ENCODE results near the gene JCHAIN. TPM values are rescaled to one million over a fixed set of nuclear protein-coding genes. Genes with fewer than 3 reads are reported as not detected.

The JCHAIN gene
- polyA plus RNA-seq, 2 of the 4 experiments (the other 2 are of a cell fraction): 0.17 to 0.22 TPM

DNA sequence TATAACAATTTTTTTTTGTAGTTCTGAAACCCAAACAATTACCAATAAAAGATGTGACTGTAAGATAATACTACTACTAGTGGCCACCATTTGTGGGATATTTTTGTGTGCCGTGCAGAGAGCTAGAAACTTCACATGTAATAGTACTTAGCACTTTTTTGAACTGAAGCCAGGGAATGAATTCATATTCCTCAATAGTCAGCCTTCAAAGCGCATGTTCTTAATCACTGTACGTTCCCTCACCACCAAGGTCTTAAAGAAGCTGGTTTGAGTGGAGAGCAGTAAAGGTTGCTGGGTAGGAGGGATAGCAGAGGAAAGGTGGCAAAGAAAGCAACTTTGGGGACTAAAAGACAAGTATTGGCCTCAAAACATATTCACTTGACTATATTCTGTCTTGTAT, 45.8 kb upstream of the JCHAIN start:
- ATAC-seq: no peak

DNA sequence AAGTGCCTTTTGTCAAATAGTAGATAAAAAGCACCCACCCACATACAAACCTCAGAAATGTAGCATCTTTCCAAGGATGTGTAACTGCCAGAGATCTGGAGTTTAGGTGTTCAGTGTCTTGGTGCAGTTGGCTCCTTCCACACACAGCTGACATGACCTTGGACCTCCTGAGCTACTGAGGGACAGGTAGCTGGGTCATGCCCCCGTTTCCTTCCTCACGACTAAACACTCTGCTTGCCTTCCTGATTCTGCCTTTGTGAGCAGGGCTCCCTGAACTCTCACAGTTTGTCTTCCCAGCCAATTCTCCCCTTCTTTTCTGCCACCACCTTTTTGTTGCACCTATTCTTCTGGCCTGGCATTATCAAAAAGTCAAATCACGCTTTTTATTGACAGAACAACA, 45.3 kb upstream of the JCHAIN start:
- DNase-seq (ENCODE audit: low read depth in 1 of 2, low spot score in 1 of 2) (no peak), FAIRE-seq (no peak), ATAC-seq (no peak)
- Histone ChIP-seq H3K4me1 (peaks cover 42% of the 10 kb centered on the region), H3K9me3 (no peaks in the 10 kb centered on the region), H3K4me3 (no peak overlapping the region), H3K27ac (no peak overlapping the region), H3K4me2 (no peak overlapping the region)
- WGBS (ENCODE audit: missing lambda C conversion rate): 91% methylated on average over 3 of the region's 3 CpGs
- ChIA-PET POLR2A (no interaction called here), CTCF (no interaction called here)
- no peak for TF ChIP-seq HEYL (CRISPR knock-in tag; IDR thresholded peaks at IDR 0.05)
- TF ChIP-seq, protein P1, sequence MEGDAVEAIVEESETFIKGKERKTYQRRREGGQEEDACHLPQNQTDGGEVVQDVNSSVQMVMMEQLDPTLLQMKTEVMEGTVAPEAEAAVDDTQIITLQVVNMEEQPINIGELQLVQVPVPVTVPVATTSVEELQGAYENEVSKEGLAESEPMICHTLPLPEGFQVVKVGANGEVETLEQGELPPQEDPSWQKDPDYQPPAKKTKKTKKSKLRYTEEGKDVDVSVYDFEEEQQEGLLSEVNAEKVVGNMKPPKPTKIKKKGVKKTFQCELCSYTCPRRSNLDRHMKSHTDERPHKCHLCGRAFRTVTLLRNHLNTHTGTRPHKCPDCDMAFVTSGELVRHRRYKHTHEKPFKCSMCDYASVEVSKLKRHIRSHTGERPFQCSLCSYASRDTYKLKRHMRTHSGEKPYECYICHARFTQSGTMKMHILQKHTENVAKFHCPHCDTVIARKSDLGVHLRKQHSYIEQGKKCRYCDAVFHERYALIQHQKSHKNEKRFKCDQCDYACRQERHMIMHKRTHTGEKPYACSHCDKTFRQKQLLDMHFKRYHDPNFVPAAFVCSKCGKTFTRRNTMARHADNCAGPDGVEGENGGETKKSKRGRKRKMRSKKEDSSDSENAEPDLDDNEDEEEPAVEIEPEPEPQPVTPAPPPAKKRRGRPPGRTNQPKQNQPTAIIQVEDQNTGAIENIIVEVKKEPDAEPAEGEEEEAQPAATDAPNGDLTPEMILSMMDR (IDR thresholded peaks at IDR 0.05): no peak
- TF ChIP-seq NR3C1 (IDR thresholded peaks at IDR 0.05): no peak
- no peak for TF ChIP-seq NFE2L2 (conservative IDR thresholded peaks at IDR 0.05; ENCODE audit: low read length)
- TF ChIP-seq FOXS1 (CRISPR knock-in tag; IDR thresholded peaks at IDR 0.05): no peak
- no peak for TF ChIP-seq BHLHE40 (IDR thresholded peaks at IDR 0.05; ENCODE audit: low read depth, low read length)
- TF ChIP-seq MYC (IDR thresholded peaks at IDR 0.05; ENCODE audit: borderline replicate concordance, low read length): no peak
- no peak for TF ChIP-seq ZSCAN20 (CRISPR knock-in tag; IDR thresholded peaks at IDR 0.05)
- TF ChIP-seq, protein P2, sequence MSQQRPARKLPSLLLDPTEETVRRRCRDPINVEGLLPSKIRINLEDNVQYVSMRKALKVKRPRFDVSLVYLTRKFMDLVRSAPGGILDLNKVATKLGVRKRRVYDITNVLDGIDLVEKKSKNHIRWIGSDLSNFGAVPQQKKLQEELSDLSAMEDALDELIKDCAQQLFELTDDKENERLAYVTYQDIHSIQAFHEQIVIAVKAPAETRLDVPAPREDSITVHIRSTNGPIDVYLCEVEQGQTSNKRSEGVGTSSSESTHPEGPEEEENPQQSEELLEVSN (IDR thresholded peaks at IDR 0.05; ENCODE audit: borderline replicate concordance, low read depth): no peak
- TF ChIP-seq HOXB5 (CRISPR knock-in tag; IDR thresholded peaks at IDR 0.05): no peak
- TF ChIP-seq HDAC2 (IDR thresholded peaks at IDR 0.05): no peak
- TF ChIP-seq, protein P3, sequence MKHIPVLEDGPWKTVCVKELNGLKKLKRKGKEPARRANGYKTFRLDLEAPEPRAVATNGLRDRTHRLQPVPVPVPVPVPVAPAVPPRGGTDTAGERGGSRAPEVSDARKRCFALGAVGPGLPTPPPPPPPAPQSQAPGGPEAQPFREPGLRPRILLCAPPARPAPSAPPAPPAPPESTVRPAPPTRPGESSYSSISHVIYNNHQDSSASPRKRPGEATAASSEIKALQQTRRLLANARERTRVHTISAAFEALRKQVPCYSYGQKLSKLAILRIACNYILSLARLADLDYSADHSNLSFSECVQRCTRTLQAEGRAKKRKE (CRISPR knock-in tag; IDR thresholded peaks at IDR 0.05; ENCODE audit: low read depth): no peak
- TF ChIP-seq JUNB (IDR thresholded peaks at IDR 0.05): no peak
- no peak for TF ChIP-seq RARB (CRISPR knock-in tag; IDR thresholded peaks at IDR 0.05)
- no peak for TF ChIP-seq FOSL2 (IDR thresholded peaks at IDR 0.05)
- TF ChIP-seq FOSL2 (CRISPR knock-in tag; IDR thresholded peaks at IDR 0.05): no peak
- TF ChIP-seq CHD4 (IDR thresholded peaks at IDR 0.05; ENCODE audit: borderline replicate concordance): no peak
- no peak for TF ChIP-seq TP53 (CRISPR knock-in tag; IDR thresholded peaks at IDR 0.05)
- TF ChIP-seq ZFP36 (IDR thresholded peaks at IDR 0.05; ENCODE audit: borderline replicate concordance, partially characterized antibody): no peak

More for the DNA sequence above, 45.8 kb upstream of the JCHAIN start:
- DNase-seq (ENCODE audit: low read depth in 1 of 2, low spot score in 1 of 2): no peak
- Histone ChIP-seq H3K4me1 (peaks cover 37% of the 10 kb centered on the region), H3K4me2 (no peak overlapping the region), H3K4me3 (no peak overlapping the region), H3K27ac (no peak overlapping the region), H3K9me3 (no peaks in the 10 kb centered on the region)
- FAIRE-seq: no peak
- WGBS (ENCODE audit: missing lambda C conversion rate): 94% methylated on average over 3 of the region's 3 CpGs
- TF ChIP-seq ESRRA (IDR thresholded peaks at IDR 0.05; ENCODE audit: borderline replicate concordance, low read length): no peak
- no peak for TF ChIP-seq JUNB (IDR thresholded peaks at IDR 0.05)
- TF ChIP-seq CHD2 (IDR thresholded peaks at IDR 0.05; ENCODE audit: low read length, partially characterized antibody): no peak
- no peak for TF ChIP-seq MAFK (IDR thresholded peaks at IDR 0.05; ENCODE audit: partially characterized antibody)
- TF ChIP-seq, protein P4, sequence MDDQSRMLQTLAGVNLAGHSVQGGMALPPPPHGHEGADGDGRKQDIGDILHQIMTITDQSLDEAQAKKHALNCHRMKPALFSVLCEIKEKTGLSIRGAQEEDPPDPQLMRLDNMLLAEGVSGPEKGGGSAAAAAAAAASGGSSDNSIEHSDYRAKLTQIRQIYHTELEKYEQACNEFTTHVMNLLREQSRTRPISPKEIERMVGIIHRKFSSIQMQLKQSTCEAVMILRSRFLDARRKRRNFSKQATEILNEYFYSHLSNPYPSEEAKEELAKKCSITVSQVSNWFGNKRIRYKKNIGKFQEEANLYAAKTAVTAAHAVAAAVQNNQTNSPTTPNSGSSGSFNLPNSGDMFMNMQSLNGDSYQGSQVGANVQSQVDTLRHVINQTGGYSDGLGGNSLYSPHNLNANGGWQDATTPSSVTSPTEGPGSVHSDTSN (IDR thresholded peaks at IDR 0.05): no peak
- no peak for TF ChIP-seq RARB (CRISPR knock-in tag; IDR thresholded peaks at IDR 0.05)
- TF ChIP-seq, protein P5, sequence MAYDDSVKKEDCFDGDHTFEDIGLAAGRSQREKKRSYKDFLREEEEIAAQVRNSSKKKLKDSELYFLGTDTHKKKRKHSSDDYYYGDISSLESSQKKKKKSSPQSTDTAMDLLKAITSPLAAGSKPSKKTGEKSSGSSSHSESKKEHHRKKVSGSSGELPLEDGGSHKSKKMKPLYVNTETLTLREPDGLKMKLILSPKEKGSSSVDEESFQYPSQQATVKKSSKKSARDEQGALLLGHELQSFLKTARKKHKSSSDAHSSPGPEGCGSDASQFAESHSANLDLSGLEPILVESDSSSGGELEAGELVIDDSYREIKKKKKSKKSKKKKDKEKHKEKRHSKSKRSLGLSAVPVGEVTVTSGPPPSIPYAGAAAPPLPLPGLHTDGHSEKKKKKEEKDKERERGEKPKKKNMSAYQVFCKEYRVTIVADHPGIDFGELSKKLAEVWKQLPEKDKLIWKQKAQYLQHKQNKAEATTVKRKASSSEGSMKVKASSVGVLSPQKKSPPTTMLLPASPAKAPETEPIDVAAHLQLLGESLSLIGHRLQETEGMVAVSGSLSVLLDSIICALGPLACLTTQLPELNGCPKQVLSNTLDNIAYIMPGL (CRISPR knock-in tag; IDR thresholded peaks at IDR 0.05; ENCODE audit: borderline replicate concordance): no peak
- TF ChIP-seq MYC (IDR thresholded peaks at IDR 0.05; ENCODE audit: borderline replicate concordance, low read length): no peak
- no peak for TF ChIP-seq KDM5A (IDR thresholded peaks at IDR 0.05)
- TF ChIP-seq, protein P2 (IDR thresholded peaks at IDR 0.05; ENCODE audit: borderline replicate concordance, low read depth): no peak
- TF ChIP-seq CBX8 (IDR thresholded peaks at IDR 0.05): no peak
- no peak for TF ChIP-seq HEYL (CRISPR knock-in tag; IDR thresholded peaks at IDR 0.05)
- CTCF ChIA-PET: no interaction called here
- POLR2A ChIA-PET: no interaction called here

Data from A549 (cell line).